Heart left ventricle (tissue), 16 donors: ENCODE data around the gene GPR107. TPM values are rescaled to one million over a fixed set of nuclear protein-coding genes. Genes with fewer than 3 reads are reported as not detected.

Source experiments
- ATAC-seq, 4 donors: fragments of 200-7000 bp; cut with Tn5 transposase; one replicate each; pipeline ENCODE4 v1.9.1; 2020 to 2022; ENCODE audit warnings: moderate library complexity in 4 of 4, mild to moderate bottlenecking in 3 of 4, moderate number of reproducible peaks in 1 of 4
- DNase-seq, 5 donors: peaks; one replicate each; pipeline ENCODE4 v3.0.0-alpha.2; 2020
- H3K27ac ChIP-seq, 12 donors: fragments of 200-600 bp; sonication (generic) in 4 of 12; one replicate each; pipeline versions ENCODE4 v1.5.0 to v1.8.0; 2016 to 2022; ENCODE audit warnings: mild to moderate bottlenecking in 2 of 12
- H3K27me3 ChIP-seq, 9 donors: fragments of 200-600 bp; sonication (generic) in 2 of 9; one replicate each; pipeline versions ENCODE4 v1.5.1 to v1.8.0; 2016 to 2022; ENCODE audit warnings: mild to moderate bottlenecking in 3 of 9
- H3K36me3 ChIP-seq, 9 donors: fragments of 200-600 bp; sonication (generic) in 2 of 9; one replicate each; pipeline versions ENCODE4 v1.5.0 to v1.8.0; 2018 to 2022; ENCODE audit warnings: mild to moderate bottlenecking in 2 of 9
- H3K4me1 ChIP-seq, 12 donors: fragments of 200-600 bp; sonication (generic) in 4 of 12; one replicate each; pipeline versions ENCODE4 v1.5.0 to v1.8.0; 2016 to 2022; ENCODE audit warnings: mild to moderate bottlenecking in 3 of 12
- H3K4me3 ChIP-seq, 12 donors: fragments of 200-600 bp; sonication (generic) in 4 of 12; one replicate each; pipeline versions ENCODE4 v1.5.0 to v1.8.0; 2017 to 2022; ENCODE audit warnings: mild to moderate bottlenecking in 9 of 12, moderate library complexity in 4 of 12
- H3K9me3 ChIP-seq, 12 donors: fragments of 200-600 bp; sonication (generic) in 4 of 12; one replicate each; pipeline versions ENCODE4 v1.5.0 to v1.8.0; 2016 to 2022; ENCODE audit warnings: mild to moderate bottlenecking in 1 of 12
- POLR2A ChIP-seq, 2 donors: fragments of 450-650 bp; IDR thresholded peaks; one replicate each; pipeline ENCODE4 v1.6.1; 2017; ENCODE audit warnings: antibody characterized with exemption in 2 of 2, mild to moderate bottlenecking in 2 of 2, moderate library complexity in 2 of 2
- WGBS, 4 donors: extraction: QIAGEN DNeasy Blood & Tissue Kit in 2 of 4; methylation state at CpG; one replicate each; pipeline versions ENCODE4 v1.1.5 to v1.1.7; 2013 to 2018; 5-methylcytosine and 5-hydroxymethylcytosine counted together
- intact Hi-C, 10 donors: fragments of 100-400 bp; cut with DNase I; formaldehyde crosslinking; loops; one replicate each; pipeline versions ENCODE4 v1.11.1 to v1.14.2; 2022
- polyA plus RNA-seq, 2 donors: library from polyadenylated mRNA; stranded (reverse); fragments of 200-250 nt; gene quantifications; one replicate each; pipeline ENCODE4 v1.2.3, GENCODE V29; 2013
- total RNA-seq, 9 donors: library from RNA; depleted of rRNA in 2 of 9; stranded (reverse); fragments of >200 nt in 2 of 9; fragmentation: NEBNext Ultra II Directional in 3 of 9; extraction: Animal tissue kit (Norgen Biotek cat#: 25700) in 3 of 9; gene quantifications; one replicate each; pipeline versions ENCODE4 v1.1.0 to v1.2.4, GENCODE V29; 2016 to 2023
- TF ChIP-seq, protein P1 (sequence below), 12 donors: fragments of 200-600 bp; sonication (generic) in 4 of 12; IDR thresholded peaks; one replicate each; pipeline versions ENCODE4 v1.5.0 to v1.8.0; 2018 to 2022; ENCODE audit warnings: antibody characterized with exemption in 12 of 12, mild to moderate bottlenecking in 5 of 12
- donor health status: ischemic (EF 13 %, LVEDD 7.1; RV severe dilation, severe dysfunction).
- donor health status: healthy with polysubstance abuse.
- donor health status: DM: no; HTN: yes; CAD: no.
- donor health status: DM: no; HTN: no; CAD: no.
- donor health status: ischemic (EF 25% LVEDD 6.9; RV normal size, moderate dysfunction).
- donor health status: ischemic (EF 25% LVEDD 5.7; RV mildly dilated, moderate dysfunction).
- donor health status: healthy.
- donor health status: DM: yes; HTN: yes; CAD: no.
- donor health status: ischemic (EF 35%, LVEDD 5.7; RV mildly dilated, moderate dysfunction).
- donor health status: nonischemic (EF 11% LVEDD 7.7; RV severe dilation, severe dysfunction).
- donor health status: DM: yes; HTN: yes; CAD: no.
- donor health status: PGD.
- donor health status: ischemic (EF 29% LVEDD 5.4; RV normal size, mild dysfunction).
- donor health status: nonischemic (EF 23%, LVEDD 6.1; RV moderate dilation, normal function).

Gene GPR107
- total and polyA plus RNA-seq, 11 donors, result 7.0 to 33.2 (median 21.3) TPM

DNA sequence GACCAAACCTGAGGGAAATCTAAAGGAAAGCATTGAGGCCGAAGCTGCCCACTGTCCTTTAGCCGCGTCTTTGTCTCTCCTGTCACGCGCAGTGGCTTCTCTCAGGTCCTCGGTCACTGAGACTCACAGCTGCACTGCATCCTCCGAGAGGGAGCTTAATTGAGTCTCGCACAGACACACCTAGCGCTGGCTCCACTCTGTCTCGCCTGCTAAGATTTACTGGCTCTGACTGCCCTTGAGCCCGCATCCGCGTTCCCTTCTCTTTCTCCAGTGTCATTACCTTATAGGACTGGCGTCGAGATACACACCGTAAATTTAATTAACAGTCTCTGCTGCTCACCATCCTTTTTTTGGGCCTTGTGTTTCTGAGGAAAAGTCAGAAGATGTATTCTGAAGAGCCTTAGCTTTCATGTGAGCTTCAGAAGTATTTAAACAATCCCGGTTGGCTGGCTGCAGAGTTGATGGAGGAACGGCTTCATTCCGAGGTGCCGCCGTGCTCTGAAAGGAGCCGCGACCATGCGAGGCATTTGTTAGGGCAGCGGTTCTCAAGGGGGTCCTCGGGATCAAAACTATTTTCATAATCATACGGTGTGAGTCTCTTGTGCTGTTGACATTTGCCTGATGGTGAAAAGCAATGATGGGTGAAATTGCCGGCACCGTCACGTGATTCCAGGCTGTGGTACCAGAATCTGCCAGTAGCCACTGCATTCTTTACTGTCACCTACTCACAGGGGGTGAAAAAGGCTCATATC is 58.3 kb downstream of the GPR107 start:
- H3K36me3 ChIP-seq, result peaks cover 0 to 79% (median 56%) of the 10 kb centered on the region in 9 donors
- H3K9me3 ChIP-seq, result no peaks in the 10 kb centered on the region

DNA sequence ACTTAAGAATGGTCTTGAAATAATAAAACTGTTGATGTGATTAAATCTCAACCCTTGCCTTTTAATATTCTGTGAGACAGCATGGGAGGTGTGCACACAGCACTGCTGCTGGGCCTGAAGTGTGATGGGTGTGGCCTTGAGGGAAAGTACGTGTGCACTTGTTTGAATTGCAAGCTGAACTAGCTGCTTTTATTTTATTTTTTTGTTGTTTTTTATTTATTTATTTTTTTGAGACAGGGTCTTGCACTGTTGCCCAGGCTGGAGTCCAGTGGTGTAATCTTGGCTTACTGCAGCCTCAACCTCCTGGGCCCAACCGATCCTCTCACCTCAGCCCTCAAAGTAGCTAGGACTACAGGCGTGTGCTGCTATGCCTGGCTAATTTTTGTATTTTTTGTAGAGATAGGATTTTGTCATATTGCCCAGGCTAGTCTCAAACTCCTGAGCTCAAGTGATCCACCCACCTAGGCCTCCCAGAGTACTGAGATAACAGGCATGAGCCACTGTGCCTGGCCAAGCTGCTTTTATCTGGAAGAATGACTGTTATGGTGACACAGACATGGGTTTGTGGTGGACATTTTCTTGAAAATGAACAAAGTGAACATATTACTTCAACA is 58.9 kb downstream of the GPR107 start:
- Histone ChIP-seq H3K36me3 (peaks cover 0 to 73% (median 52%) of the 10 kb centered on the region in 9 donors), H3K4me3 (no peak overlapping the region), H3K9me3 (no peaks in the 10 kb centered on the region), H3K27ac (peak overlapping the region in 1 of 12 donors; percentile 86), H3K27me3 (no peaks in the 10 kb centered on the region), H3K4me1 (peaks cover 0 to 10% (median 0%) of the 10 kb centered on the region in 12 donors)
- ATAC-seq (peak in 1 of 4 donors; percentile 34), DNase-seq (no peak)
- WGBS, 4 donors, result 49 to 69% (median 64%) methylated on average over 3 of the region's 3 CpGs
- intact Hi-C loops, result no loop called here
- no peak for TF ChIP-seq POLR2A (IDR thresholded peaks at IDR 0.05)
- TF ChIP-seq, protein P1, sequence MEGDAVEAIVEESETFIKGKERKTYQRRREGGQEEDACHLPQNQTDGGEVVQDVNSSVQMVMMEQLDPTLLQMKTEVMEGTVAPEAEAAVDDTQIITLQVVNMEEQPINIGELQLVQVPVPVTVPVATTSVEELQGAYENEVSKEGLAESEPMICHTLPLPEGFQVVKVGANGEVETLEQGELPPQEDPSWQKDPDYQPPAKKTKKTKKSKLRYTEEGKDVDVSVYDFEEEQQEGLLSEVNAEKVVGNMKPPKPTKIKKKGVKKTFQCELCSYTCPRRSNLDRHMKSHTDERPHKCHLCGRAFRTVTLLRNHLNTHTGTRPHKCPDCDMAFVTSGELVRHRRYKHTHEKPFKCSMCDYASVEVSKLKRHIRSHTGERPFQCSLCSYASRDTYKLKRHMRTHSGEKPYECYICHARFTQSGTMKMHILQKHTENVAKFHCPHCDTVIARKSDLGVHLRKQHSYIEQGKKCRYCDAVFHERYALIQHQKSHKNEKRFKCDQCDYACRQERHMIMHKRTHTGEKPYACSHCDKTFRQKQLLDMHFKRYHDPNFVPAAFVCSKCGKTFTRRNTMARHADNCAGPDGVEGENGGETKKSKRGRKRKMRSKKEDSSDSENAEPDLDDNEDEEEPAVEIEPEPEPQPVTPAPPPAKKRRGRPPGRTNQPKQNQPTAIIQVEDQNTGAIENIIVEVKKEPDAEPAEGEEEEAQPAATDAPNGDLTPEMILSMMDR (IDR thresholded peaks at IDR 0.05), result no peak

More for the DNA sequence above, 58.3 kb downstream of the GPR107 start:
- no peak for DNase-seq
- 89 to 92% (median 90%) methylated on average over 30 of the region's 30 CpGs for WGBS, 4 donors
- peaks cover 0 to 10% (median 0%) of the 10 kb centered on the region in 12 donors for H3K4me1 ChIP-seq
- TF ChIP-seq POLR2A (IDR thresholded peaks at IDR 0.05), result no peak
- TF ChIP-seq, protein P1 (IDR thresholded peaks at IDR 0.05), result no peak
- intact Hi-C loops, result no loop called here
- no peaks in the 10 kb centered on the region for H3K27me3 ChIP-seq
- H3K27ac ChIP-seq, result peak overlapping the region in 1 of 12 donors; percentile 86
- no peak for ATAC-seq
- no peak overlapping the region for H3K4me3 ChIP-seq

DNA sequence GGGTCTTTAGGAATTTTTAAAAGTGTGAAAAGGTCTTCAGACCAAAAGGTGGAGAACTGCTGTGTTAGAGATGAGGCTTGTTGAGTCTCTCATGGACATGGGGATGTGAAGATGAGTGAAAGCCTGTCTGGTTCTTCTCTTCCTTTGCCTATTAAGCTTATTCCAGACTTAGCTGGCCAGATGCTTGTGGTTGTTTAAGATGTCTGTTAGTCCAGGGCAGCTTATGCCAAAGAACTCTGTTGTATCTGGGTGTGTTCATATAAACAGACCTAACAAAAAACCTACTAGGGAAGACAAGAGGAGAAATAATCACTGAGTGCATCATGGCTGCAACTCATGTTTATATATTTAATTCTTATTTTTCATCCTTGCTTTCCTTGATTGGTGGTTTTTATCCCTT is 61.0 kb downstream of the GPR107 start:
- DNase-seq, result no peak
- H3K4me3 ChIP-seq, result no peak overlapping the region
- no peaks in the 10 kb centered on the region for H3K9me3 ChIP-seq
- intact Hi-C loops, result no loop called here
- TF ChIP-seq, protein P1 (IDR thresholded peaks at IDR 0.05), result no peak
- no peak for TF ChIP-seq POLR2A (IDR thresholded peaks at IDR 0.05)
- peaks cover 0 to 16% (median 4%) of the 10 kb centered on the region in 12 donors for H3K4me1 ChIP-seq
- no peak for ATAC-seq
- H3K27me3 ChIP-seq, result no peaks in the 10 kb centered on the region
- peaks cover 0 to 69% (median 42%) of the 10 kb centered on the region in 9 donors for H3K36me3 ChIP-seq
- peak overlapping the region in 1 of 12 donors; percentile 86 for H3K27ac ChIP-seq

DNA sequence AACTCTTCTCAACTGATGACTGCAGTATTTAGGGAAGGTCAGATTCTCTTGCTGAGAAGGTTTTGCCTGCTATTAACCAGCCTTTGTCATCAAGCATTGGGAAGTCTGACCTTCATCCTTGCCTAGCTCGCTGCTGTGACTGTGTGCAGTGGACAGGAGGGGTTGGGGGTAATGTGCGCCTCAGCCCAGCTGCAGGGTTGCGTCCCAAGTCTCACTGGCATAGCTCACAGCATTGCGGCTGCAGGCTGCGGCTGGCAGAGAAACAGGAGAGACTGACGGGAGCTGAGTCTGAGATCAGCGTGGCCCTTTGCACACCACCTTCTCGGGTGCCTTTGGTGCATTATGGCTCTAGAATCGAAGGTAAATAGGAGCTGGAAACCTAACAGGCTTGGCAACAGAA is 62.6 kb downstream of the GPR107 start:
- intact Hi-C loops, result no loop called here

More for the DNA sequence above, 62.6 kb downstream of the GPR107 start:
- H3K27ac ChIP-seq, result peak overlapping the region in 1 of 12 donors; percentile 86
- 92 to 99% (median 96%) methylated on average over 9 of the region's 9 CpGs for WGBS, 4 donors
- ATAC-seq (no peak), DNase-seq (no peak)
- TF ChIP-seq POLR2A (IDR thresholded peaks at IDR 0.05), result no peak
- TF ChIP-seq, protein P1 (IDR thresholded peaks at IDR 0.05), result no peak
- peaks cover 0 to 70% (median 37%) of the 10 kb centered on the region in 9 donors for H3K36me3 ChIP-seq
- H3K4me1 ChIP-seq, result peaks cover 0 to 16% (median 4%) of the 10 kb centered on the region in 12 donors
- H3K4me3 ChIP-seq, result no peak overlapping the region
- no peaks in the 10 kb centered on the region for H3K27me3 ChIP-seq
- H3K9me3 ChIP-seq, result no peaks in the 10 kb centered on the region
